Endothelial cell of umbilical vein (primary cell): ENCODE data around the gene TMEM164. TPM values are rescaled to one million over a fixed set of nuclear protein-coding genes. Genes with fewer than 3 reads are reported as not detected.

Experiments
- BruUV-seq: library from RNA; stranded (reverse); fragments of 400-500 nt; replicated peaks from 2 replicates; lab custom pipeline; 2021; lab: Mats Ljungman, UMichigan
- CTCF ChIA-PET: fragments of 300-600, 350-600 bp; sonication (Branson Sonifier 250); formaldehyde crosslinking; loops from one replicate; lab custom pipeline; 2021; ENCODE audit warnings: antibody characterized with exemption, inconsistent platforms; lab: Charles Lee
- POLR2A ChIA-PET: fragments of 300-600, 350-600 bp; sonication (Branson Sonifier 250); formaldehyde crosslinking; loops from one replicate; lab custom pipeline; 2021; ENCODE audit warnings: antibody characterized with exemption, inconsistent platforms; lab: Charles Lee
- DNase-seq: peaks from one replicate; pipeline ENCODE4 v3.0.0-alpha.2; 2011; ENCODE audit warnings: low read depth, low spot score
- FAIRE-seq: peaks from 2 replicates; lab custom pipeline; 2011; peaks lifted over from hg19 to GRCh38; lab: Jason Lieb, UNC
- H2AFZ ChIP-seq: 2 replicates; pipeline ENCODE4 v1.6.0; 2012; ENCODE audit warnings: low read depth, low read length, control low read depth, inconsistent platforms
- H3K27ac ChIP-seq: 2 replicates; pipeline ENCODE4 v1.5.1; 2011; ENCODE audit warnings: low read depth, mild to moderate bottlenecking, control low read depth, low read length, moderate library complexity; ENCODE audit not compliant: insufficient read depth
- H3K27me3 ChIP-seq, 2 experiments: 2 replicates each; pipeline versions ENCODE4 v1.6.0 to v1.6.1; 2011; ENCODE audit warnings: low read length in 2 of 2, mixed read lengths in 1 of 2; ENCODE audit not compliant: control insufficient read depth in 2 of 2, insufficient read depth in 2 of 2
- H3K36me3 ChIP-seq, 2 experiments: 2 replicates in 1 of 2; 3 replicates in 1 of 2; pipeline ENCODE4 v1.5.1; 2011; ENCODE audit warnings: low read length in 2 of 2, mild to moderate bottlenecking in 1 of 2, moderate library complexity in 1 of 2; ENCODE audit not compliant: control insufficient read depth in 2 of 2, insufficient read depth in 2 of 2; ENCODE audit errors: extremely low read depth in 1 of 2
- H3K4me1 ChIP-seq: 3 replicates; pipeline ENCODE4 v1.5.1; 2011; ENCODE audit warnings: mild to moderate bottlenecking, low read length; ENCODE audit not compliant: control insufficient read depth, insufficient read depth; ENCODE audit errors: extremely low read depth
- H3K4me2 ChIP-seq: 2 replicates; pipeline ENCODE4 v1.6.1; 2011; ENCODE audit warnings: low read length, control low read depth, mixed read lengths; ENCODE audit not compliant: insufficient read depth
- H3K4me3 ChIP-seq, 3 experiments: fragments of 200-600 bp in 1 of 3; sonication (generic), shearing (Covaris generic) in 1 of 3; replicated peaks in 1 of 3; 2 replicates each; pipeline ENCODE4 v1.5.1; 2011 to 2016; ENCODE audit warnings: control low read depth in 3 of 3, low read length in 3 of 3, mild to moderate bottlenecking in 2 of 3, inconsistent platforms in 1 of 3, low read depth in 1 of 3, moderate library complexity in 1 of 3; ENCODE audit not compliant: insufficient read depth in 1 of 3
- H3K79me2 ChIP-seq: 2 replicates; pipeline ENCODE4 v1.6.0; 2012; ENCODE audit warnings: low read length, inconsistent platforms; ENCODE audit not compliant: control insufficient read depth, insufficient read depth
- H3K9ac ChIP-seq: replicated peaks from 2 replicates; pipeline ENCODE3; 2011; ENCODE audit warnings: low read length, control low read depth; ENCODE audit not compliant: insufficient read depth; ENCODE audit errors: extremely low read depth
- H3K9me1 ChIP-seq: replicated peaks from 3 replicates; pipeline ENCODE4 v1.6.0; 2011; ENCODE audit warnings: mild to moderate bottlenecking, low read length; ENCODE audit not compliant: control insufficient read depth, insufficient read depth; ENCODE audit errors: extremely low read depth
- H3K9me3 ChIP-seq: replicated peaks from 2 replicates; pipeline ENCODE4 v1.5.1; 2012; ENCODE audit warnings: low read length, inconsistent platforms; ENCODE audit not compliant: control insufficient read depth, insufficient read depth
- H4K20me1 ChIP-seq: replicated peaks from 2 replicates; pipeline ENCODE3; 2011; ENCODE audit warnings: mild to moderate bottlenecking, low read length; ENCODE audit not compliant: control insufficient read depth, insufficient read depth; ENCODE audit errors: extremely low read depth
- CTCF ChIP-seq, 2 donors: IDR thresholded peaks; 1 replicate in 1 of 2; 2 replicates in 1 of 2; pipeline ENCODE4 v1.5.1; 2011; ENCODE audit warnings: low read length in 2 of 2, mild to moderate bottlenecking in 2 of 2, moderate library complexity in 2 of 2, control low read depth in 1 of 2, inconsistent platforms in 1 of 2, low read depth in 1 of 2; ENCODE audit not compliant: insufficient read depth in 1 of 2; ENCODE audit errors: extremely low read depth in 1 of 2
- EZH2 ChIP-seq: IDR thresholded peaks from 2 replicates; pipeline ENCODE4 v1.6.1; 2012; ENCODE audit warnings: borderline replicate concordance, low read depth, mild to moderate bottlenecking, moderate library complexity, low read length, inconsistent platforms; ENCODE audit not compliant: severe bottlenecking
- FOS ChIP-seq: IDR thresholded peaks from 2 replicates; pipeline ENCODE4 v1.6.1; 2011; ENCODE audit warnings: mild to moderate bottlenecking, low read length, moderate library complexity, borderline replicate concordance; ENCODE audit not compliant: insufficient read depth
- GATA2 ChIP-seq: IDR thresholded peaks from 2 replicates; pipeline ENCODE4 v1.7.0; 2011; ENCODE audit warnings: low read depth, mild to moderate bottlenecking, moderate library complexity, mixed read lengths, low read length; ENCODE audit not compliant: insufficient read length, insufficient read depth
- JUN ChIP-seq: IDR thresholded peaks from 2 replicates; pipeline ENCODE4 v1.6.1; 2011; ENCODE audit warnings: borderline replicate concordance, low read depth; ENCODE audit not compliant: insufficient read length, insufficient read depth
- MYC ChIP-seq: IDR thresholded peaks from one replicate; pipeline ENCODE4 v1.6.1; 2011; ENCODE audit warnings: mild to moderate bottlenecking, low read depth, low read length
- POLR2A ChIP-seq: IDR thresholded peaks from 2 replicates; pipeline ENCODE4 v1.6.1; 2012; ENCODE audit warnings: low read depth, mild to moderate bottlenecking, control low read depth, low read length
- dilution Hi-C: fragments of 300-500 bp; cut with MboI; formaldehyde crosslinking; loops from one replicate; pipeline ENCODE4 v1.15.0; 2019; ENCODE audit warnings: low sequenced_read_pairs; ENCODE audit not compliant: extremely low pct_ligation_motif_present
- intact Hi-C: fragments of 100-400 bp; cut with micrococcal nuclease; formaldehyde crosslinking; loops from one replicate; pipeline ENCODE4 v1.10.0; 2022
- polyA plus RNA-seq, 4 experiments: library from polyadenylated mRNA; depleted of rRNA in 3 of 4; stranded (reverse) in 3 of 4; unstranded in 1 of 4; fragments of >200 nt; gene quantifications; 2 replicates each; pipeline versions ENCODE4 v1.2.1 to v1.2.3, GENCODE V29; 2011 to 2012; ENCODE audit warnings: missing spikeins in 1 of 4
- total RNA-seq: library from RNA; stranded (reverse); gene quantifications from 2 replicates; pipeline ENCODE4 v1.2.3, GENCODE V29; 2021

TMEM164 gene
- total and polyA plus RNA-seq, 2 donors (not counting 3 experiments of a cell fraction or from before 2014, with no cell fraction given): 12.8 to 22.2 TPM

- TF ChIP-seq POLR2A (no peak), EZH2 (no peak), FOS (no peak), GATA2 (no peak), CTCF (IDR thresholded peaks at IDR 0.05; ENCODE audit: extremely low read depth in 1 of 2, insufficient read depth in 1 of 2, low read depth in 1 of 2, low read length in 2 of 2) (no peak)
- no peaks in the 10 kb centered on the region for H3K36me3 ChIP-seq
- POLR2A ChIA-PET: no interaction called here
- no peak overlapping the region for H3K4me2 ChIP-seq
- no peak overlapping the region for H3K4me3 ChIP-seq
- CTCF ChIA-PET: interaction anchor here (0.7 kb wide), 1 partner anchor 141 kb away, joined by 3 read pairs; no protein-coding TSS in a partner anchor
- no peaks in the 10 kb centered on the region for H3K27me3 ChIP-seq
- no peaks in the 10 kb centered on the region for H3K79me2 ChIP-seq
- BruUV-seq: no TSS peak
- no peak overlapping the region for H3K27ac ChIP-seq
- H2AFZ ChIP-seq: no peak overlapping the region
- no peak for FAIRE-seq
- dilution Hi-C loops: no loop called here
- H4K20me1 ChIP-seq: no peaks in the 10 kb centered on the region
- no peaks in the 10 kb centered on the region for H3K9me1 ChIP-seq
- H3K9me3 ChIP-seq: no peaks in the 10 kb centered on the region
- DNase-seq: no peak
- intact Hi-C loops: no loop called here
- peaks cover 6% of the 10 kb centered on the region for H3K4me1 ChIP-seq
- no peak overlapping the region for H3K9ac ChIP-seq
These were observed 172.2 kb downstream of the TMEM164 start for GRCh38 chrX:110175146-110175545.

GRCh38 chrX:110175696-110176095, 172.8 kb downstream of the TMEM164 start:
- ChIA-PET CTCF (interaction anchor here (0.7 kb wide), 1 partner anchor 141 kb away, joined by 3 read pairs; no protein-coding TSS in a partner anchor), POLR2A (no interaction called here)
- dilution Hi-C loops: no loop called here
- Histone ChIP-seq H4K20me1 (no peaks in the 10 kb centered on the region), H3K4me2 (no peak overlapping the region), H3K9ac (no peak overlapping the region), H3K4me1 (peaks cover 6% of the 10 kb centered on the region), H3K4me3 (no peak overlapping the region), H3K79me2 (no peaks in the 10 kb centered on the region), H3K9me3 (no peaks in the 10 kb centered on the region), H3K9me1 (no peaks in the 10 kb centered on the region), H3K27me3 (no peaks in the 10 kb centered on the region), H2AFZ (no peak overlapping the region), H3K27ac (no peak overlapping the region), H3K36me3 (no peaks in the 10 kb centered on the region)
- TF ChIP-seq EZH2 (no peak), FOS (no peak), MYC (no peak), JUN (no peak), POLR2A (no peak)
- intact Hi-C loops: no loop called here
- no peak for FAIRE-seq
- DNase-seq: no peak
- no TSS peak for BruUV-seq
